Measurements from ENCODE around the gene AUTS2.

AUTS2 gene

DNA sequence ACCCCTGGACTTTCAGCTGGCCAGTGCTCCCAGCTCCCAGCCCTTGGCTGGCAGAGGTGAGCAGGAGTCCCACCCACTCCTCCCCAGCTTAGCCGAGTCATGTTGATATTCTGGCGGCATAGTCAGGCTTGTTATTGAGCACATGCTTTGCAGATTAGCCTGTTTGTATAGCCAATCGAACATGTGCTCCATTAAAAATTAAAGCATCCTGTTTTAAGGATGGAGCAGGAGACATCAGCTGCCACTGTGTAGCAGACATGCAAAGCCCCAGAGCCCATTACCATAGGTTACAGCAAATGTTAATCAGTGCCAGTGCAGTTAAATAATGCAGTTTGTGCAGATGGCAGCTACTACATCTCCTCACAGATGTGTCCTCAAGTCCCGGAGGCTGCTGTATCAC, 959.1 kb downstream of the AUTS2 start:
- no peak for DNase-seq (ENCODE audit: low spot score)

DNA sequence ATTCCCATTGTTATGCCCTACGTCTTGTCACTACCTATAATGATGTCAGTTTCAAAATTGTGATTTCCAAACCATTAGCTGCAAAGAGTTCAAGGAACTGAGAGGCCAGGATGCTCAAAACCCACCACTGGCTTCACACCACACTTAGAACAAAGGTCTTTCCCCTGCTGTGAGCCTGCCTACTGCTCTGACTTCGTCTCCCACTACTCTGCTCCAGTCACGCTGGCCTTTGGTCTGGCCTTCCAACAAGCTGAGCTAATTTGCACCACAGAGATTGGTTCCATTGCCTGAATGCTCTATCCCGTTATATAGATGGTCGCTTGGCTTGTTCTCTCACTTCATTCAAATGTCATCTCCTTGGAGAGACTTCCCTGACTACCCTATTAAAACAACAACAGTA, 961.5 kb downstream of the AUTS2 start:
- no peak for DNase-seq (ENCODE audit: low spot score)

GRCh38 chr7:70563960-70564359, 965.7 kb downstream of the AUTS2 start:
- DNase-seq (ENCODE audit: low spot score): no peak

GRCh38 chr7:70565721-70566370, 967.6 kb downstream of the AUTS2 start:
- no peak for DNase-seq (ENCODE audit: low spot score)

- DNase-seq (ENCODE audit: low spot score): no peak
These were observed 968.4 kb downstream of the AUTS2 start for GRCh38 chr7:70566671-70567070.

GRCh38 chr7:70568674-70569334, 970.5 kb downstream of the AUTS2 start:
- DNase-seq (ENCODE audit: low spot score): no peak

- no peak for DNase-seq (ENCODE audit: low spot score)
These were observed 971.1 kb downstream of the AUTS2 start for GRCh38 chr7:70569335-70569819.

- DNase-seq (ENCODE audit: low spot score): no peak
These were observed 971.8 kb downstream of the AUTS2 start for GRCh38 chr7:70570029-70570428.

GRCh38 chr7:70570961-70571360, 972.7 kb downstream of the AUTS2 start:
- DNase-seq (ENCODE audit: low spot score): no peak

- no peak for DNase-seq (ENCODE audit: low spot score)
These were observed 973.2 kb downstream of the AUTS2 start for GRCh38 chr7:70571403-70571934.

DNA sequence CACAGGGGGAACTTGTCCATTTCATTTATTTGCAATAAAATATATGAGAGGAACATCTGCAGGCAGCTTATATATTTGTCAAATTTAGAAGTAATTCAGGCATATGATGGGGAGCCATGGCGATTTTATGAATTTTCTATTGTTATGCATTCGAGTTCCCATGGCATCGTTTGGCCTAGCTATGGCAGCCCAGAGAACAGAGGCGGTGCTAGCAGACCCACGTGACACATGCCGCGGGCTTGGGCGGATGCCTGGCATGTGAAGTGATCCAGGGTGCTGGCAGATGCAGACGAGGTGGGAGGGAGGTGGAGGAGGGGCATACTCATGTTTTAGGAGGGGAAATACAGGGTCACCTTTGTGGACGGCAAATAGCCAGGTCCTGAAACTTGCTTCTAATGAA, 973.7 kb downstream of the AUTS2 start:
- DNase-seq (ENCODE audit: low spot score): no peak

GRCh38 chr7:70572571-70572970, 974.3 kb downstream of the AUTS2 start:
- DNase-seq (ENCODE audit: low spot score): no peak

DNA sequence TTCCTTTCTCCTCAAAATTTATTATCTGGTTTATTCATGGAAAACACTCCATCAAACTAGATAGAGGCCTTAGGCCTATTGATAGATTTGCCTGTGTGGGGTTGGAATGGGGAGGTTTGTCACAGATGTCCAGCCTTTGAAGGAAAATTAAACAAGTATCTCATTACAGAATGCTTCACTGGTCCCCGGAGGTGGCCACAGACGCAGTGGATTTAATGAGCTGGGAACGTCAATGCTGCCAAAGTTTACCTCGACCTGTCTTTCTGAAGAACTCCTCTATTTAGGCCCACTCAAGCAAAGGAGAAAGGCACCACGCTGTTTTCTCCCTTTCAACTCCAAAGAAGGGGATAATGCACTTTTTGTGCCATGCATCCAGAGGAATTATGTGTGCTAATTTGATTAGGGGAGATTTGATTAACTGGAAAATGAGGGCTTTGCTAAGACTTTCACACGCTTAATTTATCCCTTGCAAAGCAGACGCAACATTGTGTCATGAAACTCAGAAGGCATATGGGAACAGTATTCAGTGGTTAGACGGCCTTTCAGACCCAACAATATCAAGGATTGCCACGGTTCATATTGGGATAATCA, 974.9 kb downstream of the AUTS2 start:
- no peak for DNase-seq (ENCODE audit: low spot score)

GRCh38 chr7:70573696-70574095, 975.4 kb downstream of the AUTS2 start:
- no peak for DNase-seq (ENCODE audit: low spot score)

DNA sequence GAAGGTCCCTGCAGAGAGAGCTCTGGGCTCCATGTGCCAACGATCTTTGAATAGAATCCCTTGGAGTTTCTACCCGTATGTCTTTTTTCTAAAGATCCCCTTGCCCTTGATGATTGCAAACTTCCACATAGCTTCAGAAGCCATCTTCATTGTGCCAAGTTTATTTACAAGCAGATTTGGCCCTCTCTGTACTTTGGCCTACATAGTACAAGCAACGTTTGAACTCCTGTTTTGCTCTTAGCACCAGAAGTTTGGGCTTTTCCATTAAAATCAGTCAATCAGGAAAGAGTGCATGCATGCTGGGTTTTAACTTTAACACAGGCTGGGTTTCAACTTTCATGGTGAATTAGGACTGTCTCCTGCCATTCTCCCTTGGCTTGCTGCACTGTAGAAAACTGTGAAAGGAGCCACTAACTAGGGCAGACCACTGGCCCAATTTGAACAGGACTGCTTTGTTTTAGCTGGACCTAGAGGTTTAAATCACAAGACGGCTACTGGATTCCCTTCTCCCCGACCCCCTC, 976.1 kb downstream of the AUTS2 start:
- DNase-seq (ENCODE audit: low spot score): no peak

- DNase-seq (ENCODE audit: low spot score): no peak
These were observed 976.9 kb downstream of the AUTS2 start for GRCh38 chr7:70574970-70575799.

DNA sequence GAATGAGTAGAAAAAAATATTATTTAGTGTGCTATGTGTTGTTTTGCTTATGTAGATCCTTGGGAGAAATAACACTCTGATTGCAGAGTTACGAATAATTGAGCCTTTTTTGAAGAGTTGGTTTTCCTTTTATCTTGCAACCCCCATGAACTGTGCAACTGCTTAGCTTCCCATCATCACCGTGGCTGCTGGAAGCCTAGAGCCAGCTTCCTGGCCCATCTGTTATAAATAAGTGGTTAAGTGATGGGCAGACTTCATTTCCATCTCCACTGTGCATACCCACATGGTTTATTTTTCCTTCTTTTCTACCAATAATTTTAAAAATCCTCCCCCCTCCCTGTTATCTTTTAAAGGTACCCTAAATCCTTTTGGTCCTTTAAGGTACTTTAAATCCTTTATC, 978.8 kb downstream of the AUTS2 start:
- DNase-seq (ENCODE audit: low spot score): no peak

DNA sequence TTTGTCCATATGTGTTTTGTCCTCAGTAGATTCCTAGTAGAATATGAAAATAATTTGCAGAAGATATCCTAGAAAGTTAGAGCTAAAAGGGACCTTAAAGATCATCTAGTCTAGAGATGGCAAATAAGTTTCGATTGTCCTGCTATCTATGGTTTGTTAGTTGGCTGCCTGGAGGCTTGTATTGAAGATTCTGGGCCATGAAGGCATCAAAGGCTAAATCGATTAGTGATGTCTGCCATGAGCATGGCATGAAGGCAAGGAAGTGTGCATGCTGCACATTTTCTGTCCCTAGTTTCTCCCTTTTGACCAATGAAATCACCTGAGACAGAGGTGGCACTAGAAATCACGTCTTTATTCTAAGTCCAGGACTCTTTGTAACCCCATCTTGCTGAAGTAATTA, 979.9 kb downstream of the AUTS2 start:
- DNase-seq (ENCODE audit: low spot score): no peak

- no peak for DNase-seq (ENCODE audit: low spot score)
These were observed 981.3 kb downstream of the AUTS2 start for GRCh38 chr7:70579397-70580097.

DNA sequence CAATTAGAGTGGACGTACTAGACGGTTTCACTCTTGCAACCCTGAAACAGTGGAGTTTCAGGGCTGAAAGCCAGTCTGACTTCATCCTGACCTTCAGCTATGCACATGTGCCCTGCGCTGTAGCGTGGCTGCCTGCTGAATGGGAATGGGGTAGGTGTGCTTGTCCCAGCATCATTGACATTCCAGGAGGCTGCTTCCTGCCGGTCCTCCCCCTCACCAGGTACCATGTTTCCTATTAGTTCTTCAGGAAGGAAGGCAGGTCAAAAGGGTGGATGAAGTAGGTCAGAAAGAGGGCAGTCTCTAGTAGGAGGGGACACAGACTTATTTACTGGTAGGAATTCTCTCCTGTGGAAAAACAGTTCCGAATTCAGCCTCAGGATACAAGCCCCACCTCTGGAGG, 981.9 kb downstream of the AUTS2 start:
- no peak for DNase-seq (ENCODE audit: low spot score)
